T-helper 1 cell (primary cell): ENCODE results near the gene CCL1.

Source experiments
- DNase-seq, 5 donors: peaks; one replicate each; pipeline ENCODE4 v3.0.0-alpha.2; 2012 to 2020

CCL1 gene

GRCh38 chr17:34382621-34383124, 19.6 kb upstream of the CCL1 start:
- DNase-seq, result peak in 1 of 5 donors; percentile 76

- no peak for DNase-seq
These were observed 16.8 kb upstream of the CCL1 start for GRCh38 chr17:34379868-34380267.

GRCh38 chr17:34378664-34379101, 15.7 kb upstream of the CCL1 start:
- peak in 1 of 5 donors; percentile 64 for DNase-seq

GRCh38 chr17:34377078-34377823, 14.2 kb upstream of the CCL1 start:
- DNase-seq, result peak in 1 of 5 donors; percentile 23

- DNase-seq, result no peak
These were observed 12.5 kb upstream of the CCL1 start for GRCh38 chr17:34375426-34375997.

GRCh38 chr17:34374457-34374856, 11.4 kb upstream of the CCL1 start:
- DNase-seq, result no peak

GRCh38 chr17:34371405-34372100, 8.5 kb upstream of the CCL1 start:
- no peak for DNase-seq

- DNase-seq, result no peak
These were observed 8.0 kb upstream of the CCL1 start for GRCh38 chr17:34370997-34371395.

- DNase-seq, result no peak
These were observed 7.5 kb upstream of the CCL1 start for GRCh38 chr17:34370376-34370996.

- no peak for DNase-seq
These were observed 6.5 kb upstream of the CCL1 start for GRCh38 chr17:34369571-34369970.

GRCh38 chr17:34368946-34369500, 6.0 kb upstream of the CCL1 start:
- DNase-seq, result no peak

- no peak for DNase-seq
These were observed 5.3 kb upstream of the CCL1 start for GRCh38 chr17:34368196-34368945.

GRCh38 chr17:34367486-34368195, 4.6 kb upstream of the CCL1 start:
- DNase-seq, result no peak

- DNase-seq, result no peak
These were observed 3.6 kb upstream of the CCL1 start for GRCh38 chr17:34366529-34367107.

GRCh38 chr17:34366010-34366409, 3.0 kb upstream of the CCL1 start:
- DNase-seq, result no peak

GRCh38 chr17:34365340-34365739, 2.3 kb upstream of the CCL1 start:
- peak in 1 of 5 donors; percentile 34 for DNase-seq

- no peak for DNase-seq
These were observed 1.7 kb upstream of the CCL1 start for GRCh38 chr17:34364751-34365150.

- DNase-seq, result peak in 3 of 5 donors; percentile 12 to 77 (median 36)
These were observed 1.5 kb downstream of the CCL1 start for GRCh38 chr17:34361478-34362061.

- no peak for DNase-seq
These were observed 2.3 kb downstream of the CCL1 start for GRCh38 chr17:34360601-34361270.

GRCh38 chr17:34358631-34359030, 4.4 kb downstream of the CCL1 start:
- DNase-seq, result no peak
